Mesendoderm (in vitro differentiated cells): ENCODE results near the gene PRKRA.
A peak's percentile ranks its signal among the peaks of the same experiment; 100 is the strongest.

ENCODE experiments used
- DNase-seq: peaks from one replicate; pipeline ENCODE4 v3.0.0; 2013
- H2AK5ac ChIP-seq: 2 replicates; pipeline ENCODE4 v1.6.1; 2013; ENCODE audit warnings: low read length, inconsistent platforms
- H2BK120ac ChIP-seq: 2 replicates; pipeline ENCODE4 v1.6.1; 2013; ENCODE audit warnings: low read depth, mild to moderate bottlenecking, low read length, moderate library complexity, mixed read lengths
- H2BK15ac ChIP-seq: replicated peaks from 2 replicates; pipeline ENCODE4 v1.6.1; 2013; ENCODE audit warnings: low read depth, mild to moderate bottlenecking, moderate library complexity
- H2BK5ac ChIP-seq: 2 replicates; pipeline ENCODE4 v1.6.1; 2013; ENCODE audit warnings: low read length, inconsistent platforms
- H3K18ac ChIP-seq: 2 replicates; pipeline ENCODE4 v1.6.1; 2013; ENCODE audit warnings: mild to moderate bottlenecking, low read length, mixed read lengths
- H3K23ac ChIP-seq: one replicate; pipeline ENCODE4 v1.6.1; 2013; ENCODE audit warnings: low read length
- H3K27ac ChIP-seq: 2 replicates; pipeline ENCODE4 v1.5.1; 2013; ENCODE audit warnings: low read depth, mild to moderate bottlenecking, inconsistent platforms, low read length, moderate library complexity
- H3K27me3 ChIP-seq: 2 replicates; pipeline ENCODE4 v1.6.1; 2013; ENCODE audit warnings: low read length, control low read depth, mild to moderate bottlenecking, inconsistent platforms; ENCODE audit not compliant: insufficient read depth, poor library complexity
- H3K36me3 ChIP-seq: 2 replicates; pipeline ENCODE4 v1.6.1; 2013; ENCODE audit warnings: low read length, inconsistent platforms; ENCODE audit not compliant: control insufficient read depth, insufficient read depth
- H3K4ac ChIP-seq: one replicate; pipeline ENCODE4 v1.6.1; 2013; ENCODE audit warnings: low read depth, mild to moderate bottlenecking, low read length, moderate library complexity
- H3K4me1 ChIP-seq: 2 replicates; pipeline ENCODE4 v1.6.1; 2013; ENCODE audit warnings: low read depth, low read length, inconsistent platforms; ENCODE audit not compliant: control insufficient read depth
- H3K4me2 ChIP-seq: 2 replicates; pipeline ENCODE4 v1.6.1; 2013; ENCODE audit warnings: low read length
- H3K4me3 ChIP-seq: 2 replicates; pipeline ENCODE4 v1.5.1; 2013; ENCODE audit warnings: mild to moderate bottlenecking, low read length
- H3K56ac ChIP-seq: one replicate; pipeline ENCODE4 v1.6.1; 2013; ENCODE audit warnings: low read length
- H3K79me1 ChIP-seq: 2 replicates; pipeline ENCODE4 v1.6.1; 2013; ENCODE audit warnings: low read length, inconsistent platforms
- H3K79me2 ChIP-seq: 2 replicates; pipeline ENCODE4 v1.6.1; 2013; ENCODE audit warnings: mild to moderate bottlenecking, low read length; ENCODE audit not compliant: control insufficient read depth, insufficient read depth
- H3K9ac ChIP-seq: 2 replicates; pipeline ENCODE4 v1.6.1; 2013; ENCODE audit warnings: low read length, inconsistent platforms
- H4K5ac ChIP-seq: one replicate; pipeline ENCODE4 v1.6.1; 2013; ENCODE audit warnings: low read length
- H4K8ac ChIP-seq: one replicate; pipeline ENCODE4 v1.6.1; 2013; ENCODE audit warnings: low read depth, mild to moderate bottlenecking, control low read depth, low read length, moderate library complexity
- WGBS: extraction: QIAGEN DNeasy Blood & Tissue Kit; methylation state at CpG from one replicate; pipeline ENCODE4 v1.1.7; 2013; ENCODE audit warnings: low lambda C conversion rate, missing lambda C conversion rate; ENCODE audit not compliant: insufficient coverage; ENCODE audit errors: extremely low coverage; 5-methylcytosine and 5-hydroxymethylcytosine counted together

PRKRA gene

GRCh38 chr2:178455947-178456346 is 5.0 kb upstream of the PRKRA start:
- Histone ChIP-seq H3K9ac (no peak overlapping the region), H3K27ac (no peak overlapping the region), H3K56ac (no peak overlapping the region), H3K4me2 (no peak overlapping the region), H3K36me3 (no peaks in the 10 kb centered on the region), H3K18ac (no peak overlapping the region), H3K4ac (no peak overlapping the region), H2BK15ac (no peak overlapping the region), H3K79me2 (no peaks in the 10 kb centered on the region), H3K4me3 (no peak overlapping the region), H3K27me3 (no peaks in the 10 kb centered on the region), H4K5ac (no peak overlapping the region), H2AK5ac (no peak overlapping the region), H4K8ac (no peak overlapping the region), H2BK5ac (no peak overlapping the region), H3K23ac (no peak overlapping the region), H3K4me1 (no peaks in the 10 kb centered on the region), H3K79me1 (no peaks in the 10 kb centered on the region), H2BK120ac (no peak overlapping the region)
- WGBS: no CpG with 5 or more reads among the region's 5 CpGs
- no peak for DNase-seq

GRCh38 chr2:178452870-178453269 is 1.9 kb upstream of the PRKRA start:
- Histone ChIP-seq H3K36me3 (peaks cover 1% of the 10 kb centered on the region), H3K9ac (no peak overlapping the region), H3K27ac (no peak overlapping the region), H2BK5ac (no peak overlapping the region), H2BK15ac (no peak overlapping the region), H3K4me1 (no peaks in the 10 kb centered on the region), H3K27me3 (no peaks in the 10 kb centered on the region), H3K4me3 (no peak overlapping the region), H3K56ac (no peak overlapping the region), H3K4ac (no peak overlapping the region), H3K18ac (no peak overlapping the region), H3K79me2 (peaks cover 21% of the 10 kb centered on the region), H3K79me1 (peaks cover 13% of the 10 kb centered on the region), H3K23ac (no peak overlapping the region), H4K8ac (no peak overlapping the region), H3K4me2 (no peak overlapping the region), H2AK5ac (no peak overlapping the region), H2BK120ac (no peak overlapping the region), H4K5ac (no peak overlapping the region)
- no CpG with 5 or more reads among the region's 5 CpGs for WGBS
- no peak for DNase-seq

GRCh38 chr2:178452334-178452733 is 1.4 kb upstream of the PRKRA start:
- peaks cover 22% of the 10 kb centered on the region for H3K79me2 ChIP-seq
- H2AK5ac ChIP-seq: no peak overlapping the region
- H3K23ac ChIP-seq: no peak overlapping the region
- no peak overlapping the region for H4K5ac ChIP-seq
- no peak overlapping the region for H3K9ac ChIP-seq
- no peak for DNase-seq
- H2BK120ac ChIP-seq: no peak overlapping the region
- no peak overlapping the region for H3K4me3 ChIP-seq
- H3K79me1 ChIP-seq: peaks cover 14% of the 10 kb centered on the region
- H3K36me3 ChIP-seq: peaks cover 2% of the 10 kb centered on the region
- no peaks in the 10 kb centered on the region for H3K4me1 ChIP-seq
- H3K18ac ChIP-seq: no peak overlapping the region
- H3K27me3 ChIP-seq: no peaks in the 10 kb centered on the region
- no peak overlapping the region for H3K27ac ChIP-seq
- no peak overlapping the region for H2BK15ac ChIP-seq
- no peak overlapping the region for H2BK5ac ChIP-seq
- no peak overlapping the region for H3K4me2 ChIP-seq
- H3K56ac ChIP-seq: no peak overlapping the region
- no peak overlapping the region for H4K8ac ChIP-seq
- whole genome bisulfite sequencing: no CpG with 5 or more reads among the region's 2 CpGs
- H3K4ac ChIP-seq: no peak overlapping the region

GRCh38 chr2:178450524-178450773 is 526 bp downstream of the PRKRA start:
- H2BK5ac ChIP-seq: no peak overlapping the region
- no peak overlapping the region for H4K8ac ChIP-seq
- H3K4me1 ChIP-seq: no peaks in the 10 kb centered on the region
- H3K27ac ChIP-seq: peak overlapping the region; percentile 54
- H2BK15ac ChIP-seq: no peak overlapping the region
- no peak overlapping the region for H2BK120ac ChIP-seq
- peaks cover 14% of the 10 kb centered on the region for H3K79me1 ChIP-seq
- peak overlapping the region; percentile 97 for H3K56ac ChIP-seq
- peaks cover 2% of the 10 kb centered on the region for H3K36me3 ChIP-seq
- no peak for DNase-seq
- H3K79me2 ChIP-seq: peaks cover 22% of the 10 kb centered on the region
- H3K9ac ChIP-seq: peak overlapping the region; percentile 96
- H3K27me3 ChIP-seq: no peaks in the 10 kb centered on the region
- no peak overlapping the region for H2AK5ac ChIP-seq
- no peak overlapping the region for H4K5ac ChIP-seq
- H3K18ac ChIP-seq: no peak overlapping the region
- H3K4me3 ChIP-seq: peak overlapping the region; percentile 96
- H3K23ac ChIP-seq: peak overlapping the region; percentile 31
- peak overlapping the region; percentile 96 for H3K4me2 ChIP-seq
- no CpG with 5 or more reads among the region's 25 CpGs for WGBS
- no peak overlapping the region for H3K4ac ChIP-seq

- Histone ChIP-seq H3K4ac (no peak overlapping the region), H3K56ac (peak overlapping the region; percentile 97), H3K4me1 (no peaks in the 10 kb centered on the region), H3K79me1 (peaks cover 14% of the 10 kb centered on the region), H2BK120ac (no peak overlapping the region), H4K5ac (no peak overlapping the region), H3K27ac (peak overlapping the region; percentile 54), H3K27me3 (no peaks in the 10 kb centered on the region), H3K4me3 (peak overlapping the region; percentile 96), H3K23ac (peak overlapping the region; percentile 31), H2AK5ac (peak overlapping the region; percentile 66), H3K4me2 (peak overlapping the region; percentile 96), H2BK5ac (no peak overlapping the region), H3K79me2 (peaks cover 22% of the 10 kb centered on the region), H3K18ac (no peak overlapping the region), H2BK15ac (no peak overlapping the region), H3K9ac (peak overlapping the region; percentile 96), H3K36me3 (peaks cover 2% of the 10 kb centered on the region), H4K8ac (peak overlapping the region; percentile 83)
- DNase-seq: no peak
- no CpG with 5 or more reads among the region's 18 CpGs for WGBS
These were observed 1.1 kb downstream of the PRKRA start for GRCh38 chr2:178449700-178450523.
